Thyroid gland (tissue), 4 donors: ENCODE data around the gene MRPS26. TPM values are rescaled to one million over a fixed set of nuclear protein-coding genes. Genes with fewer than 3 reads are reported as not detected.
"Not testable (repeated sequence)": the region's sequence is repeated elsewhere in the genome, so short reads cannot be mapped to it uniquely, and the experiment has no call there.

Source experiments
- DNase-seq, 2 donors: peaks; one replicate each; pipeline ENCODE4 v3.0.0-alpha.2; 2019
- H3K27ac ChIP-seq, 3 donors: fragments of 200-600 bp; sonication (generic); 1 replicate in 2 of 3; 2 replicates in 1 of 3; pipeline ENCODE4 v1.5.1; 2016 to 2019; ENCODE audit warnings: mild to moderate bottlenecking in 1 of 3, moderate library complexity in 1 of 3
- H3K27me3 ChIP-seq: fragments of 200-600 bp; sonication (generic); one replicate; pipeline ENCODE4 v1.5.1; 2019
- H3K36me3 ChIP-seq, 2 donors: fragments of 200-600 bp; sonication (generic); one replicate each; pipeline ENCODE4 v1.5.1; 2016 to 2019
- H3K4me1 ChIP-seq, 2 donors: fragments of 200-600 bp; sonication (generic); one replicate each; pipeline ENCODE4 v1.5.1; 2017 to 2019
- H3K4me3 ChIP-seq, 3 donors: fragments of 200-600 bp; sonication (generic); replicated peaks in 1 of 3; 1 replicate in 2 of 3; 2 replicates in 1 of 3; pipeline ENCODE4 v1.5.1; 2016; ENCODE audit warnings: mild to moderate bottlenecking in 1 of 3
- H3K9me3 ChIP-seq: fragments of 200-600 bp; sonication (generic); one replicate; pipeline ENCODE4 v1.5.1; 2017
- POLR2A ChIP-seq, 2 donors: fragments of 450-650 bp; IDR thresholded peaks; one replicate each; pipeline ENCODE4 v1.6.1; 2017; ENCODE audit warnings: antibody characterized with exemption in 2 of 2, mild to moderate bottlenecking in 2 of 2, moderate library complexity in 1 of 2
- WGBS, 2 donors: methylation state at CpG; one replicate each; pipeline ENCODE4 v1.1.5; 2017; 5-methylcytosine and 5-hydroxymethylcytosine counted together
- intact Hi-C: fragments of 100-400 bp; cut with DNase I; formaldehyde crosslinking; loops from one replicate; pipeline ENCODE4 v1.15.1; 2023
- total RNA-seq, 4 donors: library from RNA; depleted of rRNA; stranded (reverse); fragments of >200 nt; gene quantifications; one replicate each; pipeline ENCODE4 v1.2.3, GENCODE V29; 2016
- TF ChIP-seq, protein P1 (sequence below), 6 experiments: fragments of 200-600 bp in 3 of 6; fragments of 450-650 bp in 3 of 6; sonication (generic) in 3 of 6; IDR thresholded peaks; one replicate each; pipeline ENCODE4 v1.5.1; 2016 to 2019; ENCODE audit warnings: antibody characterized with exemption in 6 of 6, mild to moderate bottlenecking in 2 of 6, inconsistent platforms in 1 of 6, moderate library complexity in 1 of 6

Gene MRPS26
- total RNA-seq, 4 donors from 2014 or later = 56.3 to 148 (median 86.4) TPM

DNA sequence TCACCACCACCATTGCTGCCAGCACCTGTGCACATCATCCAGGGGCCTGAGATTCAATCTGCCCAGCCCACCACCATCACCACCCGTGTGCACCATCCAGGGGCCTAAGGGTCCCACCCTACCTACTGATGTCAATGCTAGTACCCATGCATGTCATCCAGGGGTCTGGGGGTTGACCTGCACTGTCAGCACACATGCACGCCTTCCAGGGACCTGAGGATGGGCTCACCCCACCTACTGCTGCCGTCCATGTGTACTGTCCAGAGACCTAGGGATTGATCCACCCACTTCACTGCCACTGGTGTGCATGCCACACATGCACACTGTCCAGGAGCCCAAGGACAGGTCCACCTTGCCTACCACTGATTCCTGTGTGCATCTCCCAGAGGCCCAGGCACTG is 13.6 kb downstream of the MRPS26 start:
- Histone ChIP-seq H3K36me3 (no peaks in the 10 kb centered on the region), H3K27me3 (no peaks in the 10 kb centered on the region), H3K9me3 (no peaks in the 10 kb centered on the region), H3K4me1 (peaks cover 0 to 5% of the 10 kb centered on the region in 2 donors), H3K4me3 (no peak overlapping the region), H3K27ac (no peak overlapping the region)
- WGBS, 2 donors = 93% methylated on average over 3 of the region's 3 CpGs; no CpG with 5 or more reads in 1 of the 2 donors
- no peak for DNase-seq
- intact Hi-C loops = loop anchor here (10.0 kb wide), 2 partner anchors 55 to 265 kb away; no protein-coding TSS in a partner anchor
- TF ChIP-seq, protein P1, sequence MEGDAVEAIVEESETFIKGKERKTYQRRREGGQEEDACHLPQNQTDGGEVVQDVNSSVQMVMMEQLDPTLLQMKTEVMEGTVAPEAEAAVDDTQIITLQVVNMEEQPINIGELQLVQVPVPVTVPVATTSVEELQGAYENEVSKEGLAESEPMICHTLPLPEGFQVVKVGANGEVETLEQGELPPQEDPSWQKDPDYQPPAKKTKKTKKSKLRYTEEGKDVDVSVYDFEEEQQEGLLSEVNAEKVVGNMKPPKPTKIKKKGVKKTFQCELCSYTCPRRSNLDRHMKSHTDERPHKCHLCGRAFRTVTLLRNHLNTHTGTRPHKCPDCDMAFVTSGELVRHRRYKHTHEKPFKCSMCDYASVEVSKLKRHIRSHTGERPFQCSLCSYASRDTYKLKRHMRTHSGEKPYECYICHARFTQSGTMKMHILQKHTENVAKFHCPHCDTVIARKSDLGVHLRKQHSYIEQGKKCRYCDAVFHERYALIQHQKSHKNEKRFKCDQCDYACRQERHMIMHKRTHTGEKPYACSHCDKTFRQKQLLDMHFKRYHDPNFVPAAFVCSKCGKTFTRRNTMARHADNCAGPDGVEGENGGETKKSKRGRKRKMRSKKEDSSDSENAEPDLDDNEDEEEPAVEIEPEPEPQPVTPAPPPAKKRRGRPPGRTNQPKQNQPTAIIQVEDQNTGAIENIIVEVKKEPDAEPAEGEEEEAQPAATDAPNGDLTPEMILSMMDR (IDR thresholded peaks at IDR 0.05) = no peak

DNA sequence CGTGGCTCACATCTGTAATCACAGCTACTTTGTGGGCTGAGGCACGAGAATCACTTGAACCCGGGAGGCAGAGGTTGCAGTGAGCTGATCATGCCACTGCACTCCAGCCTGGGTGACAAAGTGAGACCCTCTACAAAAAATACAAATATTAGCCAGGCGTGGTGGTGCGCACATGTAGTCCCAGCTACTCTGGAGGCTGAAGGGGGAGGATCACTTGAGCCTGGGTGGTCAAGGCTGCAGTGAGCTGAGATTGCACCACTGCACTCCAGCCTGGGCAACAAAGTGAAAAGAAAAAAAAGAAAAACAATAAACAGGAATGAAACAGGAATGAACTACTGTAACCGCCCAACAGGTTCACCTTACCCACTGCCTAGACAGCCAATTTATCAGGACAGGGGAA is 18.3 kb downstream of the MRPS26 start:
- H3K36me3 ChIP-seq, H3K27ac ChIP-seq, H3K4me1 ChIP-seq, DNase-seq, H3K9me3 ChIP-seq, intact Hi-C loops, H3K4me3 ChIP-seq, H3K27me3 ChIP-seq: not testable (repeated sequence)
- WGBS, 2 donors = 79 to 91% methylated on average over 6 of the region's 6 CpGs

DNA sequence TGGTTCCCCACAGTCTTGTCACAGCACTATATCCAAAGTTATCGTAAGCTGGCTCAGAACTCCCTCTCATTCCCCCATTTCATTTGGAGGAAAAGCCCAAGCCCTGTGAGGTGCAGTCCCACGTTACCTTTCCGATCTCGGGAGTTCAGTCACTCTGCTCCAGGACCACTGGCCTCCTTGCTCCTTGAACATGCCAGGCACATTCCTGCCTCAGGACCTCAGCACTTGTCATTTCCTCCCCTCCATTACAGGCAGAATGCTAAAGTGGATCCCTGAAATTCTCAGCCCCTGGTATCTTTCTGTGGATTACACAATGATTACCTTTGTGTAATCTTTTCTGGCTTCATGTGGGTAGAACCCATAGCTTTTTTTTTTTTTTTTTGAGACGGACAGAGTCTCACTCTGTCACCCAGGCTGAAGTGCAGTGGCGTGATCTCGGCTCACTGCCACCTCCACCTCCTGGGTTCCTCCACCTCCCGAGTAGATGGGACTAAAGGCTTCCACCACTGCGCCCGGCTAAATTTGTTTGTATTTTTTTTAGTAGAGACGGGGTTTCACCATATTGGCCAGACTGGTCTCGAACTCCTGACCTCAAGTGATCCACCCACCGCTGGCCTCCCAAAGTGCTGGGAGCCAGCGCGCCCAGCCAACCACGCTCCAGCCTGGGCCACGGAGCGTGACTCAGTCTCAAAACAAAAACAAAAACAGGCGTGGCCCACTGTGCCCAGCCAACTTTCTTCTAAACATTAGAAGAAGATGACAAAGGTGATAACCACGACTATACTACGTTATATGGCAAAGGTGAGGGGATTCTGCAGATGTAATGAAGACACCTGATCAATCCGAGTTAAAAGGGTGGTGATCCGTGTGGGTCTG is 21.5 kb downstream of the MRPS26 start:
- intact Hi-C loops = no loop called here
- DNase-seq = no peak
- WGBS, 2 donors = 83 to 88% methylated on average over 23 of the region's 23 CpGs
- no peak overlapping the region for H3K4me3 ChIP-seq
- H3K4me1 ChIP-seq = peaks cover 6 to 18% of the 10 kb centered on the region in 2 donors
- H3K27ac ChIP-seq = no peak overlapping the region
- no peaks in the 10 kb centered on the region for H3K27me3 ChIP-seq
- TF ChIP-seq POLR2A (IDR thresholded peaks at IDR 0.05) = no peak
- TF ChIP-seq, protein P1 (IDR thresholded peaks at IDR 0.05) = no peak
- no peaks in the 10 kb centered on the region for H3K9me3 ChIP-seq
- H3K36me3 ChIP-seq = no peaks in the 10 kb centered on the region

DNA sequence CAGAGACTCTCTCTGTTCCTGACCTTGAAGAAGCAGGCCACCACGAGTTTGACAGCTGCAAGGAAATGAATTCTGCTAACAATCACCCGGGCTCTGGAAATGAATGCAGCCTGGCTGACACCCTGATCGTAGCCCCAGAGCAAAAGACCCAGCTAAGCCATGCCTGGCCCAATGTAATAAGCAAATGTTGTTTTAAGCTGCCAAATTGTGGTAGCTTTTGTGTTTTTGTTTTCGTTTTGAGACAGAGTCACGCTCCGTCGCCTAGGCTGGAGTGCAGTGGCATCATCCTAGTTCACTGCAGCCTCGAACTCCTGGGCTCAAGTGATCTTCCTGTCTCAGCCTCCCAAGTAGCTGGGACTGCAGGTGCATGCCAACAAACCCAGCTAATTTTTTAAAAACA is 22.2 kb downstream of the MRPS26 start:
- Histone ChIP-seq H3K27me3 (no peaks in the 10 kb centered on the region), H3K9me3 (no peaks in the 10 kb centered on the region), H3K27ac (no peak overlapping the region), H3K4me1 (peaks cover 9 to 21% of the 10 kb centered on the region in 2 donors), H3K36me3 (no peaks in the 10 kb centered on the region), H3K4me3 (no peak overlapping the region)
- intact Hi-C loops = no loop called here
- DNase-seq = no peak
- TF ChIP-seq, protein P1 (IDR thresholded peaks at IDR 0.05) = no peak
- TF ChIP-seq POLR2A (IDR thresholded peaks at IDR 0.05) = no peak
- 69 to 74% methylated on average over 8 of the region's 8 CpGs for WGBS, 2 donors

DNA sequence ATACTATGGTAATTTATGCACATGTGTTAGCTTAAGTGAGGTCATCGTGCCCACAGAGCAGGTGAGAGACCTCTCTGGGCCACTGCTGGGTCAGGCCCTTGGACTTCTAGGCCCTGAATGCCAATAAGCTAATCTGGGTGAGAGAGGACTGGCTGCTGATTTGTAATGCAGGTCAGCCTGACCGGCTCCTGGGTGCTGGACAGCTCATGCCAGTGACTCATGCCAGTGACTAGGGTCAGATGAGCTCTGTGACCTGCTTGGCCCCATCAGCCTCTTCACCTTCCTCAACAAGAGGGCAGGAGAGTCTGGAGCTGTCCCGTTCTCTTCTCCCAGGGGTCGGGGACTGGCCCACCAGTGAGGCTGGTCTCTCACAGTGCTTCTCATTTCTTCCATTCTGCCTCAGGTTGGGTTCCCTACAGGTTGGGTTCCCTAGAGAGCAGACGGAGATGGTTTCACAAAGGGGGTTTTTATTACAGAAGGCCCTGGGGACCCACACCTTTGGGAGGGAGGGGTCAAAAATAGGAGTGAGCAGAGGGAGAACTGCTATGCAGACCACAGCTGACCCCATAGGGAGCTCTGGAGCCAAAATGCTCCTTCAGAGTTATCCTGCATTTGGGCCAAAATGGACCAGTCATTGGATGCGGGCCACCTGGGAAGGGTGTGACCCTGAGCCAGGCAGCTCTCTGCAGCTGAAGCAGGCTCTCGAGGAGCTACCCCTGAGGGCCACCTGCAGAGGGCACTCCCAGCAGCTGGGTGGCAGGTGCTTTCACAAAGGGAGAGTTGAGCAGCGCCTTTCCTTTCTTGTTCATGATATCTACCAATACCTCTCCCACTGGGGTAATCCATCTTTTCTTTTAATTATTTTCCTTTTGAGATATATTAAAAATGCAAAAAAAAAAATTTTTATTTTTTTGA is 23.4 kb downstream of the MRPS26 start:
- Histone ChIP-seq H3K9me3 (no peaks in the 10 kb centered on the region), H3K27ac (no peak overlapping the region), H3K36me3 (no peaks in the 10 kb centered on the region), H3K27me3 (no peaks in the 10 kb centered on the region), H3K4me1 (peaks cover 9 to 16% of the 10 kb centered on the region in 2 donors), H3K4me3 (no peak overlapping the region)
- WGBS, 2 donors = 84 to 86% methylated on average over 6 to 8 of the region's 8 CpGs
- intact Hi-C loops = no loop called here
- TF ChIP-seq, protein P1 (IDR thresholded peaks at IDR 0.05) = no peak
- TF ChIP-seq POLR2A (IDR thresholded peaks at IDR 0.05) = no peak
- DNase-seq = no peak
